Measurements from ENCODE around the gene ZKSCAN1.

- TF ChIP-seq POLR2A (IDR thresholded peaks at IDR 0.05; ENCODE audit: low read length), result no peak
- no peak for TF ChIP-seq GATA1 (IDR thresholded peaks at IDR 0.05; ENCODE audit: low read depth, low read length)
These were observed 75.4 kb downstream of the ZKSCAN1 start for GRCh38 chr7:100090527-100091410.

Data from erythroblast (primary cell).